Iris pigment epithelial cell (primary cell): ENCODE data around the gene EFNB1.

ENCODE experiments used
- DNase-seq: peaks from one replicate; pipeline ENCODE4 v3.0.0-alpha.2; 2011; ENCODE audit warnings: low read depth

Gene EFNB1

DNA sequence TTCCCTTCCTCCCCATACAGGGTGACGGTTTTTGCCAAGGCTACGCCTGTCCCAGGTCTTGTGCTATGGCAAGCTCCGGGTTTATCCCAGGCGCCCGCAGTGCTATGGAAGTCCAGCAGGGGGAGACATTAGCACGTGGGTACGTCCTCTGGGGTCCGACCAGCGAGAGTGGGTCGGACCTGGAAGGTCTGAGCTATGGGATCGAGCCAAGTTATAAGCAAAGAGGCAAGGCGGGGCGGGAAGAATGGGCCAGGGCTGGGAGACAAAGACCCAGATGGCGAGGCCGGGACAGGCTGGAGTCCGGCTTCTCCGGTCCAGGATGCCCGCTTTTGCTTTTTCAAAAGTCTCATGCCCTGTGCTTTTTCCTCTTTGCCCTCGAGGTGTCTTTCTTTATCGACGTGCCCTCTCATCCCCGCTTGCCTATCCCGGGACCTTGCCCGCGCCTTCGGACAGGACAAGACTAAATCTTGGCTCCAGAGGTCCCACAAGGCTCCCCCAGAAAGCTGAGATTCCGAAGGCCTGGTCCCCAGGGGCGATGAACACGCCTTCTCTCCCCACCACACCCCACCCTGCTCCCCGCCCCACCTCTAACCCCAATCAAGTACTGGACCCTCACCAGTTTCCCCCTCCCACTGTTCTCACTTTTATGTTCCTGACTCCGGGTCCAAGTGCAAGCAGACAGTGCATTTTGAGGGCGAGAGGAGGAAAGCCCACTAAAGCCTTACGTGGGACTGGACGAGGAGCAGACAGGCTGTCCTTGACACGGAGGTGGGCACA lies 785 bp upstream of the EFNB1 start:
- peak; percentile 75 for DNase-seq

DNA sequence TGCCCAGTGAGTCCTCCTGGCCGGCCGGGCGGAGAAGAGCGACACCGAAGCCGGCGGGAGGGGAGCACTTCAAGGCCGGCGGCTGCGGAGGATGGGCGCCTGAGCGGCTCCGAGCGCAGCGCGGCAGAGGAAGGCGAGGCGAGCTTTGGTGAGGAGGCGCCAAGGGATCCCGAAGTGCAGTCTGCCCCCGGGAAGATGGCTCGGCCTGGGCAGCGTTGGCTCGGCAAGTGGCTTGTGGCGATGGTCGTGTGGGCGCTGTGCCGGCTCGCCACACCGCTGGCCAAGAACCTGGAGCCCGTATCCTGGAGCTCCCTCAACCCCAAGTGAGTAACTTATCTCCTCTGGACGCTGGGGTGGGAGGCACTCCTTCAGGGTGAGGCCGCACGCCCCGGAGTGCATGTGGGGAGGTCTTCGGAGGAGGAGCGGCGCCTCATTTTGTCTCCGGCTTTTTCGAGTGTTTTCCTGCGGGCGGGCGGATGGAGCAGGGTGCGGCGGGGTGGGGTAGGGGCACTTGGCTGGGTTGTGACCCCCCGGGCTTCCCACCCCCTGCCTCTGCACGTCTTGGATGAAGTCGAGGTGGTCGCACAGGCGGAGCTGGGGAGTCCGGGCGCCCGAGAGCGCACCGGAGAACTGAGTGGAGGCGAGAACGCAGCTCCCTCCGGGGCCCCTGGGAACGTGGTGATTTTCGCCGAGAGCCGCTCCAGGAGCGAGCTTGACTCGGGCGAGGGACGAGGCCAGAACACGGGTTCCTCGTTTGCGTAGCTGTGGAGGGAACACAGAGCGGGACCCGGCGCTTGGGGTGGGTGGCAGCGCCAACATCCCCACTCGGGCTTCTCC lies 979 bp downstream of the EFNB1 start:
- DNase-seq, result peak; percentile 56

- DNase-seq, result no peak
Measured at GRCh38 chrX:68830419-68831404, 1.9 kb downstream of the EFNB1 start.

GRCh38 chrX:68831405-68832100 lies 2.7 kb downstream of the EFNB1 start:
- DNase-seq, result no peak

DNA sequence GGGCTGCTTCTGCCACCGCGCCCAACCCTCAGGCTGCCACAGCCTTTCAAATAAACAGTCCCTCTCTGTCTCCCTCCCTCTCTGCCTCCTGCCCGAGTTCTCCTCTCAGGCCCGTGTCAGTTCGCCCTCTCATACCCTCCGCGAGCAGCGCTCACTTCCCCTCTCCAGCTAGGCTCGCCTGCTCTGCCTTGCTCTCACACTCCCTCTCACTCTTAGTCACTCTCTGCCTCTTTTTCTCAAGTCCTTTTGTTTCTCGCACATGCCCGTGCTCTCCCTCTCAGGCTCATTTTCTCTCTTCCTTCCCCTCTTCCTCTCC lies 3.2 kb downstream of the EFNB1 start:
- peak; percentile 89 for DNase-seq

GRCh38 chrX:68832516-68833447 lies 4.0 kb downstream of the EFNB1 start:
- DNase-seq, result no peak

DNA sequence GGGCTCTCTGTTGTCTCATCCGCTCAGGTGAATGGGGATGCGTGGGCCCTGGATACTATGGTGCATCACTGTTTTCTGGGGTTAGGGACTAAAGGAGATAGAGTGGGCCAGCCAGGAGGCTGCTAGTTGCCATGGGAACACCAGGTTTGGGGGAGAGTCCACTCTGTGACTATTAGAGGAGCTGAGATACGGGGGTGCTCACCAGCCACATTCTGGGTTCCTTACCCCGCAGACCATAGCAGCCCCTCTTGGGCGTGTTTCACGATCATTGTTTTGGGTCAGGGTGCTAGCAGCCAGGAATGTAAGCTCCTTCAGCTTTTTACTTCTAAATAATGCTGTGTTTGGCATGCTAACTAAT lies 4.6 kb downstream of the EFNB1 start:
- no peak for DNase-seq

- DNase-seq, result no peak
Measured at GRCh38 chrX:68833855-68834331, 5.1 kb downstream of the EFNB1 start.

DNA sequence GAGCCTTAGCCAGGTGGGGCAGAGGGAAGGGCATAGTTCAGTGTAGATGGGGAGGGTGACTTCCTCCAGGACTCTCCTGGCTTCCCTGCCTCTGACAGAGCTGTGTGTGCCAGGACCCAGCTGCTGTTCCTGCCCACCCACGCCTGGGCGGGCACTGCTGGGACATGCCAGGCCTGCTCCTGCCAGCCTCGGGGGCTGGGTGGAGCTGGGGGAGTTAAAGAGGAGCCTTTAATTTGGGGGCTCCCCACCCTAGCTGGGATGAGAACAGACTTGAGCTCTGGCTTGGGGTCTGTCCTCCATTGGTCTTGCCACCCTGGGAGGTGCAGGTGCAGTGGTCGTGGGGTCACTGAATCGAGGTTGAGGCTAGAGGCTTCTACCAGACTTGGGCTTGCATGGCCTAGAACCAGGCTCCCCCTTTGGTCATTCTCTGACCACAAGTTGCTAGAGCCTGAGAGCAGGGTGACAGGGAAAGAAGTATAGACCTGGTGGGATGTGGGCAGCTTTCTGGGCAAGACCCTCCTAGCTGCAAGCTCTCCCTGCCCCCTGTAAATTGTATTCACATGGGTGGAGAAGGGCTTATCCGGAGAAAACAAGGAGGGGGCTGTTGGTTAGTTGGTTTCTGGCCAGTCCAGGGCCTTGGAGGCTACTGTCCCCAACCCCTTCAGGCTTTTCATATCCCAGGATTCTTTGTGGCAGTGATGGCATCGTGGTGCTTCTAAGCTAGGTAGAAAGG lies 5.7 kb downstream of the EFNB1 start:
- no peak for DNase-seq

GRCh38 chrX:68835104-68835442 lies 6.3 kb downstream of the EFNB1 start:
- DNase-seq, result no peak

GRCh38 chrX:68835468-68835867 lies 6.6 kb downstream of the EFNB1 start:
- DNase-seq, result no peak

DNA sequence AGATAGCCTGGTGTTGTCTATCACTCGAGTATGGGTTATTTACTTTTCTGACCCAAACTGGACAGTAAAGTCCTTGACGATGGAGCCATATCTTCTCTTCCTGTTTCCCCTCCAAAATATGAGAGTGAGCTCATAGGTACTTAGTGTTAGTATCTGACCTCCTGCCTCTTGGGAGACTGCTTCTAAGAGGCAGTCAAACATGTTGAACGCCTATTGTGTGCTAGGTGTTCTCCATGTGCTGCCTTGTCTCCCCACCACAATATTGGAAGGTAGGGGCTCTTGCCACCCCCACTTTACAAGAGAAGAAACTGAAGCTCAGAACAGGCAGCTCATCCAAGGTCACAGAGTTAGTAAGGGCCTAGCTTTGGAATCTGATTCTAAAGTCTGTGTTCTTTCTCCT lies 8.3 kb downstream of the EFNB1 start:
- DNase-seq, result no peak

DNA sequence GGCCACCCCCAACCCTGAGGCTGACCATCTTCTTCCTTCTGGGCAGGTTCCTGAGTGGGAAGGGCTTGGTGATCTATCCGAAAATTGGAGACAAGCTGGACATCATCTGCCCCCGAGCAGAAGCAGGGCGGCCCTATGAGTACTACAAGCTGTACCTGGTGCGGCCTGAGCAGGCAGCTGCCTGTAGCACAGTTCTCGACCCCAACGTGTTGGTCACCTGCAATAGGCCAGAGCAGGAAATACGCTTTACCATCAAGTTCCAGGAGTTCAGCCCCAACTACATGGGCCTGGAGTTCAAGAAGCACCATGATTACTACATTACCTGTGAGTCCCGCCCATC lies 9.7 kb downstream of the EFNB1 start:
- DNase-seq, result no peak

- no peak for DNase-seq
Measured at GRCh38 chrX:68839771-68840170, 10.9 kb downstream of the EFNB1 start.

- no peak for DNase-seq
Measured at GRCh38 chrX:68840256-68840655, 11.4 kb downstream of the EFNB1 start.

DNA sequence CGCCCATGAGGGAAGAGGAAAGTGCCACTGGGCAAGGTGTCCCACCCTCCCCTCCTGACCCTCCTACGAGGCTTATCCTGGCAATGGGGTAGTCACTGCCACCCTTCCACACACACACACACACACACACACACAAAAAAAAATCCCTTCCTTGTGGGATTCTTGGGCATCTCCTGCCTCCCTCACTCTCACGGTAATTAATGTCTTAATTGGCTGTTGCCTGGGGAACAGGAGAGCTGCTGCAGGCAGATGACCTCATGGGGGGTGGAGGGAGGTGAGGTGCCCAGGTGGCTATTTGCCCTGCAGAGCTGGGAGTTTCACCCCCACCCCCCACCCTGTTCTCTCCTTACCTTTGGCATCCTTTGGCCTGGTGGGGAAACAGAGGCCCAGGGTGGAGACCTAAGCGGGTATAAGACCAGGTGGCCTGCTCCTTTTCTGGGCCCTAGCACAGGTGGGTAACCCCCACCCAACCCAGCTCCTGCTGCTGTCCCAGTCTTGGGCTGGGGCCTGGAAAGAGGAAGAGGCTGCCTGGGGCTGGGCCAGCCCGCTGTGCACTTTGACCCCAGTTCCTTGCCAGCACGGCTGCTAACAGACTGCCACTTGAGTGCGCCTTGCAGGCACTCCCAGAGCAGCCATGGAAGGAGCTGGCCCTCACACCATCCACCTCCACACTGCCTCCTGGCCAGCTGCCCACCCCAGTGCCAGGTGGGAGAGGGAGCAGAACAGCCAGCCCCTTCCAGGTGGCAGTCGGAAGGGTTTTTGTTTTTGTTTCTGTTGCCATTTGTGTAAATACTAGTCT lies 12.6 kb downstream of the EFNB1 start:
- DNase-seq, result no peak

DNA sequence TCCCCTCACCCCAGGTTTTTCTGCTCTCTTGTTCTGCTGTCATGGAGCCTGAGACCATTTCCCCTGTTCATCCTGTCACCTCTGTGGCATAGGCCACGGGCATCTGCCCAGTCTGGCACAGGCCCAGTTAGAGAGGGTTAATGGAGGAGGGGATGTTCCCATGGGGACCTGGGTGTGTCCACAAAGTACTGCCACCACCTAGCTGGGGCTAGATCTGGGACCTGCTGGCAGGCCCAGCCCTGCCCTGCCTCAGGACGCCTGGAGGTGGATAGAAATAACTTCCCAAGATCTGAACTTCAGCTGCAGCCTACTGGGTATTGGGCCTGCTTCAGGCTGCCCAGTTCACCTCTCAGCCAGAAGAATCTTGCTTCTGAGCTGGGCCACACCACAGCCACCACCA lies 13.5 kb downstream of the EFNB1 start:
- no peak for DNase-seq

GRCh38 chrX:68842781-68843581 lies 14.2 kb downstream of the EFNB1 start:
- DNase-seq, result peak; percentile 46
